Fibroblast of lung (primary cell): ENCODE measurements around the gene FSTL4. TPM values are rescaled to one million over a fixed set of nuclear protein-coding genes. Genes with fewer than 3 reads are reported as not detected.

Experiments used
- DNase-seq, 2 donors: peaks; one replicate each; pipeline versions ENCODE4 v3.0.0 to v3.0.0-alpha.2; 2010; ENCODE audit warnings: low read depth in 2 of 2
- H2AFZ ChIP-seq: 2 replicates; pipeline ENCODE4 v1.5.1; 2012; ENCODE audit warnings: low read length, control low read depth, inconsistent platforms
- H3K27ac ChIP-seq: 2 replicates; pipeline ENCODE4 v1.5.1; 2011; ENCODE audit warnings: low read length, control low read depth; ENCODE audit not compliant: insufficient read depth
- H3K27me3 ChIP-seq: 2 replicates; pipeline ENCODE4 v1.5.1; 2011; ENCODE audit warnings: mild to moderate bottlenecking, low read length; ENCODE audit not compliant: control insufficient read depth, insufficient read depth
- H3K36me3 ChIP-seq: 2 replicates; pipeline ENCODE4 v1.5.1; 2011; ENCODE audit warnings: low read length; ENCODE audit not compliant: control insufficient read depth, insufficient read depth
- H3K4me1 ChIP-seq: 2 replicates; pipeline ENCODE4 v1.5.1; 2011; ENCODE audit warnings: low read length; ENCODE audit not compliant: control insufficient read depth, insufficient read depth; ENCODE audit errors: extremely low read depth
- H3K4me2 ChIP-seq: 2 replicates; pipeline ENCODE4 v1.5.1; 2011; ENCODE audit warnings: low read length, control low read depth; ENCODE audit not compliant: insufficient read depth; ENCODE audit errors: extremely low read depth
- H3K4me3 ChIP-seq, 4 experiments: fragments of 200-600 bp in 1 of 4; sonication (generic) in 1 of 4; replicated peaks in 1 of 4; 2 replicates each; pipeline ENCODE4 v1.5.1; 2011 to 2016; ENCODE audit warnings: low read length in 4 of 4, low read depth in 3 of 4, mild to moderate bottlenecking in 3 of 4, control low read depth in 2 of 4, inconsistent platforms in 1 of 4, mixed read lengths in 1 of 4; ENCODE audit not compliant: insufficient read depth in 1 of 4; ENCODE audit errors: control extremely low read depth in 1 of 4
- H3K79me2 ChIP-seq: 2 replicates; pipeline ENCODE4 v1.5.1; 2012; ENCODE audit warnings: mild to moderate bottlenecking, low read length, inconsistent platforms; ENCODE audit not compliant: control insufficient read depth, insufficient read depth
- H3K9ac ChIP-seq: 2 replicates; pipeline ENCODE4 v1.5.1; 2011; ENCODE audit warnings: mild to moderate bottlenecking, low read length, control low read depth; ENCODE audit not compliant: insufficient read depth
- H3K9me3 ChIP-seq: 2 replicates; pipeline ENCODE4 v1.5.1; 2012; ENCODE audit warnings: low read depth, low read length; ENCODE audit not compliant: control insufficient read depth, insufficient read depth
- H4K20me1 ChIP-seq: 2 replicates; pipeline ENCODE4 v1.5.1; 2011; ENCODE audit warnings: low read length; ENCODE audit not compliant: control insufficient read depth, insufficient read depth; ENCODE audit errors: extremely low read depth
- CTCF ChIP-seq, 2 donors: IDR thresholded peaks in 1 of 2; conservative IDR thresholded peaks in 1 of 2; 1 replicate in 1 of 2; 2 replicates in 1 of 2; pipeline ENCODE4 v1.5.1; 2011 to 2012; ENCODE audit warnings: low read length in 2 of 2, control low read depth in 1 of 2, inconsistent platforms in 1 of 2, low read depth in 1 of 2, mild to moderate bottlenecking in 1 of 2
- EZH2 ChIP-seq: IDR thresholded peaks from 2 replicates; pipeline ENCODE4 v1.5.1; 2012; ENCODE audit warnings: low read length, control low read depth, mild to moderate bottlenecking; ENCODE audit errors: missing control alignments
- polyA plus RNA-seq, 2 donors: library from polyadenylated mRNA; depleted of rRNA in 1 of 2; stranded (reverse) in 1 of 2; unstranded in 1 of 2; fragments of >200 nt; gene quantifications; 2 replicates each; pipeline ENCODE4 v1.2.1, GENCODE V29; 2011 to 2012; ENCODE audit warnings: missing spikeins in 1 of 2
- total RNA-seq: library from RNA; depleted of rRNA; stranded (reverse); fragments of >200 nt; gene quantifications from 2 replicates; pipeline ENCODE4 v1.2.1, GENCODE V29; 2014

The FSTL4 gene
- total and polyA plus RNA-seq, 2 donors (not counting 1 experiment from before 2014, with no cell fraction given): 0.17 to 0.33 TPM

- no peaks in the 10 kb centered on the region for H3K79me2 ChIP-seq
- no peak for DNase-seq
- no peak overlapping the region for H3K4me2 ChIP-seq
- no peaks in the 10 kb centered on the region for H3K4me1 ChIP-seq
- no peak overlapping the region for H2AFZ ChIP-seq
- no peaks in the 10 kb centered on the region for H3K36me3 ChIP-seq
- no peaks in the 10 kb centered on the region for H3K9me3 ChIP-seq
- TF ChIP-seq EZH2 (no peak), CTCF (conservative IDR thresholded peaks at IDR 0.05 in 1 of 2, IDR thresholded peaks at IDR 0.05 in 1 of 2; ENCODE audit: low read depth in 1 of 2, low read length in 2 of 2) (no peak)
- no peak overlapping the region for H3K9ac ChIP-seq
- H3K27me3 ChIP-seq: peaks cover 4% of the 10 kb centered on the region
- H3K27ac ChIP-seq: no peak overlapping the region
- H4K20me1 ChIP-seq: no peaks in the 10 kb centered on the region
- H3K4me3 ChIP-seq: no peak overlapping the region
Observed at GRCh38 chr5:133327946-133328401, 284.4 kb downstream of the FSTL4 start.

GRCh38 chr5:133326361-133326760 lies 286.0 kb downstream of the FSTL4 start:
- H2AFZ ChIP-seq: no peak overlapping the region
- TF ChIP-seq CTCF (conservative IDR thresholded peaks at IDR 0.05 in 1 of 2, IDR thresholded peaks at IDR 0.05 in 1 of 2; ENCODE audit: low read depth in 1 of 2, low read length in 2 of 2): no peak
- TF ChIP-seq EZH2: no peak
- H3K9ac ChIP-seq: no peak overlapping the region
- no peaks in the 10 kb centered on the region for H3K79me2 ChIP-seq
- peaks cover 4% of the 10 kb centered on the region for H3K27me3 ChIP-seq
- no peak overlapping the region for H3K4me2 ChIP-seq
- DNase-seq: no peak
- no peaks in the 10 kb centered on the region for H3K4me1 ChIP-seq
- H3K9me3 ChIP-seq: no peaks in the 10 kb centered on the region
- H3K27ac ChIP-seq: no peak overlapping the region
- no peaks in the 10 kb centered on the region for H4K20me1 ChIP-seq
- no peaks in the 10 kb centered on the region for H3K36me3 ChIP-seq
- no peak overlapping the region for H3K4me3 ChIP-seq

GRCh38 chr5:133325864-133326263 lies 286.5 kb downstream of the FSTL4 start:
- TF ChIP-seq EZH2 (no peak), CTCF (conservative IDR thresholded peaks at IDR 0.05 in 1 of 2, IDR thresholded peaks at IDR 0.05 in 1 of 2; ENCODE audit: low read depth in 1 of 2, low read length in 2 of 2) (no peak)
- Histone ChIP-seq H3K27me3 (peaks cover 4% of the 10 kb centered on the region), H2AFZ (no peak overlapping the region), H3K4me1 (no peaks in the 10 kb centered on the region), H3K4me2 (no peak overlapping the region), H3K79me2 (no peaks in the 10 kb centered on the region), H3K4me3 (no peak overlapping the region), H3K9me3 (no peaks in the 10 kb centered on the region), H3K36me3 (no peaks in the 10 kb centered on the region), H3K9ac (no peak overlapping the region), H3K27ac (no peak overlapping the region), H4K20me1 (no peaks in the 10 kb centered on the region)
- no peak for DNase-seq
